ENCODE data around the gene RLF.

DNA sequence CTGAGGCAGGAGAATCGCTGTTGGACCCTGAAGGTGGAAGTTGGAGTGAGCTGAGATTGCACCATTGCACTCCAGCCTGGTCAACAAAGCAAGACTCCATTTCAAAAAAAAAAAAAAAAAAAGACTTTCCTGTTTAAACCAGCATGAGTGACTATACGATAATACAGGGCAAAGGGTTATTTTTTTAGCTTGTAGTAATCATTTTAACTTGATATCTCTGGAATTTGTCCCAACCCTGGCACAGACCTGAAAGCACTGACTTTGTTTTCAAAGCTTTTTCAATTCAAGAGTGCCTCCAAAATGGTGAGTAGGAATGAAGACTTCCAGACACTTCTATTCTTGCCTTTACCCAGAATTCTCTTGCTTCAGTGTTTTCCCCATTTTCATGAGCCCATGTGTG, 82.2 kb downstream of the RLF start:
- TF ChIP-seq POLR2A (IDR thresholded peaks at IDR 0.05) (no peak), EP300 (IDR thresholded peaks at IDR 0.05) (no peak)
- TF ChIP-seq, protein P1, sequence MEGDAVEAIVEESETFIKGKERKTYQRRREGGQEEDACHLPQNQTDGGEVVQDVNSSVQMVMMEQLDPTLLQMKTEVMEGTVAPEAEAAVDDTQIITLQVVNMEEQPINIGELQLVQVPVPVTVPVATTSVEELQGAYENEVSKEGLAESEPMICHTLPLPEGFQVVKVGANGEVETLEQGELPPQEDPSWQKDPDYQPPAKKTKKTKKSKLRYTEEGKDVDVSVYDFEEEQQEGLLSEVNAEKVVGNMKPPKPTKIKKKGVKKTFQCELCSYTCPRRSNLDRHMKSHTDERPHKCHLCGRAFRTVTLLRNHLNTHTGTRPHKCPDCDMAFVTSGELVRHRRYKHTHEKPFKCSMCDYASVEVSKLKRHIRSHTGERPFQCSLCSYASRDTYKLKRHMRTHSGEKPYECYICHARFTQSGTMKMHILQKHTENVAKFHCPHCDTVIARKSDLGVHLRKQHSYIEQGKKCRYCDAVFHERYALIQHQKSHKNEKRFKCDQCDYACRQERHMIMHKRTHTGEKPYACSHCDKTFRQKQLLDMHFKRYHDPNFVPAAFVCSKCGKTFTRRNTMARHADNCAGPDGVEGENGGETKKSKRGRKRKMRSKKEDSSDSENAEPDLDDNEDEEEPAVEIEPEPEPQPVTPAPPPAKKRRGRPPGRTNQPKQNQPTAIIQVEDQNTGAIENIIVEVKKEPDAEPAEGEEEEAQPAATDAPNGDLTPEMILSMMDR (IDR thresholded peaks at IDR 0.05): no peak
